ENCODE data around the gene KCNMA1. TPM values are rescaled to one million over a fixed set of nuclear protein-coding genes. Genes with fewer than 3 reads are reported as not detected.

Gene KCNMA1
- total RNA-seq, 2 donors from 2014 or later = 168 to 188 TPM

- Histone ChIP-seq H3K4me1 (ENCODE audit: control insufficient read depth in 1 of 2, low read depth in 2 of 2) (peaks cover 0 to 8% of the 10 kb centered on the region in 2 donors), H3K4me3 (no peak overlapping the region), H3K27ac (no peak overlapping the region), H3K9me3 (no peaks in the 10 kb centered on the region), H3K27me3 (replicated peaks; ENCODE audit: insufficient read depth) (no peaks in the 10 kb centered on the region), H3K36me3 (peaks cover 14% of the 10 kb centered on the region)
- ATAC-seq (ENCODE audit: insufficient number of reproducible peaks, low FRiP score, low read depth) = no peak
- no peak for DNase-seq (ENCODE audit: low spot score)
- TF ChIP-seq, protein P1, sequence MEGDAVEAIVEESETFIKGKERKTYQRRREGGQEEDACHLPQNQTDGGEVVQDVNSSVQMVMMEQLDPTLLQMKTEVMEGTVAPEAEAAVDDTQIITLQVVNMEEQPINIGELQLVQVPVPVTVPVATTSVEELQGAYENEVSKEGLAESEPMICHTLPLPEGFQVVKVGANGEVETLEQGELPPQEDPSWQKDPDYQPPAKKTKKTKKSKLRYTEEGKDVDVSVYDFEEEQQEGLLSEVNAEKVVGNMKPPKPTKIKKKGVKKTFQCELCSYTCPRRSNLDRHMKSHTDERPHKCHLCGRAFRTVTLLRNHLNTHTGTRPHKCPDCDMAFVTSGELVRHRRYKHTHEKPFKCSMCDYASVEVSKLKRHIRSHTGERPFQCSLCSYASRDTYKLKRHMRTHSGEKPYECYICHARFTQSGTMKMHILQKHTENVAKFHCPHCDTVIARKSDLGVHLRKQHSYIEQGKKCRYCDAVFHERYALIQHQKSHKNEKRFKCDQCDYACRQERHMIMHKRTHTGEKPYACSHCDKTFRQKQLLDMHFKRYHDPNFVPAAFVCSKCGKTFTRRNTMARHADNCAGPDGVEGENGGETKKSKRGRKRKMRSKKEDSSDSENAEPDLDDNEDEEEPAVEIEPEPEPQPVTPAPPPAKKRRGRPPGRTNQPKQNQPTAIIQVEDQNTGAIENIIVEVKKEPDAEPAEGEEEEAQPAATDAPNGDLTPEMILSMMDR (IDR thresholded peaks at IDR 0.05) = no peak
Observed at GRCh38 chr10:76906256-76906655, 731.4 kb downstream of the KCNMA1 start.

DNA sequence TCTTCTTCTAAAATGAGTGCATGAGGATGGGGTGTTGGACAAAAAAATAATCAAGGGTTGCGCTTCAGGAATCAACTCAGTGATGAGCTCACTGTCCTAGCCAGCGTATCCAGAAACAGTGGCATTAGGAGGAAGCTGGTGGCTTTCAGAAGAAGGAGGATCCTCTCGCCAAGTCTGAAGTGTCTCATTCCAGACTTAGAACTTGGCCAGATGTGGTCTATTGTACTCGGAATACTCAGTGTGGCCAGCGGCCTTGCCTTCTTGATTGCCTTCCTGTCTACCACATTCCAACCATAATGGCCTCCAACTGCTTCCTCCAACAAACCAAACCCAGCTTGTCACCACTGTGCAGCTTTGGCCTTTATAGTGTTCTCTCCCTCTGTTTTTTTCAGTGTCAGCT is 732.4 kb downstream of the KCNMA1 start:
- ATAC-seq (ENCODE audit: insufficient number of reproducible peaks, low FRiP score, low read depth) = no peak
- TF ChIP-seq, protein P1 (IDR thresholded peaks at IDR 0.05) = no peak
- peaks cover 0 to under 1% of the 10 kb centered on the region in 2 donors for H3K4me1 ChIP-seq (ENCODE audit: control insufficient read depth in 1 of 2, low read depth in 2 of 2)
- no peaks in the 10 kb centered on the region for H3K9me3 ChIP-seq
- H3K4me3 ChIP-seq = no peak overlapping the region
- no peak overlapping the region for H3K27ac ChIP-seq
- DNase-seq (ENCODE audit: low spot score) = no peak
- peaks cover 13% of the 10 kb centered on the region for H3K36me3 ChIP-seq
- no peaks in the 10 kb centered on the region for H3K27me3 ChIP-seq (replicated peaks; ENCODE audit: insufficient read depth)

- Histone ChIP-seq H3K9me3 (no peaks in the 10 kb centered on the region), H3K27ac (no peak overlapping the region), H3K27me3 (replicated peaks; ENCODE audit: insufficient read depth) (no peaks in the 10 kb centered on the region), H3K4me1 (ENCODE audit: control insufficient read depth in 1 of 2, low read depth in 2 of 2) (no peaks in the 10 kb centered on the region), H3K36me3 (peaks cover 3% of the 10 kb centered on the region), H3K4me3 (no peak overlapping the region)
- TF ChIP-seq, protein P1 (IDR thresholded peaks at IDR 0.05) = no peak
- ATAC-seq (ENCODE audit: insufficient number of reproducible peaks, low FRiP score, low read depth) = no peak
- no peak for DNase-seq (ENCODE audit: low spot score)
Observed at GRCh38 chr10:76903387-76903945, 734.1 kb downstream of the KCNMA1 start.

DNA sequence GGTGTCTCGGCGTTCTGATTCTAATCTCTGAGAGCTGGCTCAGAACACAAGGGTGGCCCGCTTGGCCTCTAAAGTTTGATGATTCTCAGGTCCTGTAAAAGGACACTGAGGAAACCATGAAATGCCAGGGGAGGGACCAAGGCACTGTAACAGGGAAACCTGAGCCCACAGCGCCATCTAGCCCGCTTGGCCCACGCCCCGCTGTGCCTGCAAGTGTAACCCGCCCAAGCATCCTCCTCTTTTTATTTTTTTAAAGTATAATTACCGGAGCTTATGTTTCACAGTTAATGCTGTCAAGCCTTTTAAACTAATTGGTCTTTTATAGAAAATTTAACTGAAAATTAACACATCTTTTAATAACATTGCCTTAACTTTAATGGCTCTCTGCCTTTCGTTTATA is 734.7 kb downstream of the KCNMA1 start:
- no peak overlapping the region for H3K27ac ChIP-seq
- H3K4me3 ChIP-seq = no peak overlapping the region
- ATAC-seq (ENCODE audit: insufficient number of reproducible peaks, low FRiP score, low read depth) (no peak), DNase-seq (ENCODE audit: low spot score) (no peak)
- H3K9me3 ChIP-seq = no peaks in the 10 kb centered on the region
- H3K36me3 ChIP-seq = peaks cover 3% of the 10 kb centered on the region
- H3K4me1 ChIP-seq (ENCODE audit: control insufficient read depth in 1 of 2, low read depth in 2 of 2) = no peaks in the 10 kb centered on the region
- TF ChIP-seq, protein P1 (IDR thresholded peaks at IDR 0.05) = no peak
- no peaks in the 10 kb centered on the region for H3K27me3 ChIP-seq (replicated peaks; ENCODE audit: insufficient read depth)

- ATAC-seq (ENCODE audit: insufficient number of reproducible peaks, low FRiP score, low read depth) = no peak
- Histone ChIP-seq H3K9me3 (no peaks in the 10 kb centered on the region), H3K27me3 (replicated peaks; ENCODE audit: insufficient read depth) (no peaks in the 10 kb centered on the region), H3K4me1 (ENCODE audit: control insufficient read depth in 1 of 2, low read depth in 2 of 2) (no peaks in the 10 kb centered on the region), H3K4me3 (no peak overlapping the region), H3K27ac (no peak overlapping the region), H3K36me3 (peaks cover 3% of the 10 kb centered on the region)
- TF ChIP-seq, protein P1 (IDR thresholded peaks at IDR 0.05) = no peak
- no peak for DNase-seq (ENCODE audit: low spot score)
Observed at GRCh38 chr10:76901701-76902100, 735.9 kb downstream of the KCNMA1 start.
